GM08714 (cell line): Measurements from ENCODE around the gene NGLY1.

Source experiments
- H3K4me3 ChIP-seq: fragments of 200-500 bp; sonication (Bioruptor generic); 2 replicates; pipeline ENCODE4 v1.5.1; 2014; ENCODE audit warnings: mild to moderate bottlenecking, low read length, inconsistent platforms
- ZNF274 ChIP-seq: IDR thresholded peaks from 2 replicates; pipeline ENCODE4 v1.6.1; 2012; ENCODE audit warnings: mild to moderate bottlenecking, low read depth, low read length

The NGLY1 gene

GRCh38 chr3:25804676-25805075, 21.4 kb upstream of the NGLY1 start:
- no peak for TF ChIP-seq ZNF274
- no peak overlapping the region for H3K4me3 ChIP-seq

DNA sequence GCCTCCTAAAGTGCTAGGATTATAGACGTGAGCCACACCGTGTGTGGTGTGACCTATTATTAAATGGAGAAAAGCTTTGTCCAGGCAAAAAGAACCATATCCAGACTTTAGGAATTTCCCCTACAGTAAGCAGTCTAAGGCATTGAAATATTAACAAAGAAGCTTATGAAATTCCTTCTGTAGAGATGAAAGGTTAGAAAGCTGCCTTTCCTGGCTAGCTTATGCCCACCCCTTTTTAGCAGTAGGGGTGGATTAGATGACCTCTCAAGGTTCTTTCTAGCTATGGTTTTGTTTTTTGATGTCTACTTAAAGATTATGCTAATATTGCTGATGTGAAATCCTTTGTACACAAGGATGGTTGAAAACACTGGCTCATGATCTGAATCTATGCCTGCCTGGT, 20.6 kb upstream of the NGLY1 start:
- TF ChIP-seq ZNF274 = no peak
- no peak overlapping the region for H3K4me3 ChIP-seq

DNA sequence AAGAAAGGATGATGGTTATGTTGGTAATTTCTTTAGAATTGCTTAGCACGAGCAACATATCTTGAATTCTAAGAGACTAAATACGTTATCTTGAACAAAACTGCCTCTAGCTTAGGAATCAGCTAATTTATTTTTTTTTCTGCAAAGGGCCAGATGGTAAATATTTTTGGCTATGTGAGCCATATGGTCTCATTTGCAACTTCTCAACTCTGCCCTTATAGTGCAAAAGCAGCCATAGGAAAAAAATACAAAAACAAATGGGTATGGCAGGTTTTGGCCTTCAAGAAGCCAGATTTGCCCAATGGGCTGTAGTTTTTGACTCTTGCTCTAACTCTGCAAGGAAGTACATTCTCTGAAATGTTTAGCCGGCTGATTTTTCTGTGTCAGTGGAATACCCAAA, 18.5 kb upstream of the NGLY1 start:
- H3K4me3 ChIP-seq = no peak overlapping the region
- no peak for TF ChIP-seq ZNF274

- no peak for TF ChIP-seq ZNF274
- H3K4me3 ChIP-seq = peak within 1 kb of the TSS; percentile 93
These were observed 6.6 kb upstream of the NGLY1 start, which contains the start of gene OXSM for GRCh38 chr3:25789596-25790556. TSS of gene OXSM (plus strand) at chr3:25790090. CDS start at chr3:25791021, 931 bp downstream.

DNA sequence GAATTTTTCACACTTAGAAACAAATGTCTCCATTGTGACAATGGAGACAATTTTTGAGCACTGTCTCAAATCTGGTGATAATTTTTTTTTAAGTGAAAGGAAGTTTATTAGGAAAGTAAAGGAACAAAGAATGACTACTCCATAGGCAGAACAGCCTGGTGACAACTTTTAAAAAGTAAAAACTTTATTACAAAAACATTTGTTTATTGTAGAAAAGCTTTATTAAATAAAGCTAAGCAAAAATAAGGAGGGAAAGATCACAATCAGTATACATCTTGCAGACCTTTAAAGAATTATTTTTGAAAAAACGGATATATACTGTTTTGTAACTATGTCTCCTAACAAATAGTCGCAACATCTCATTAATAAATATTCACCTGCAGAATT, 6.0 kb upstream of the NGLY1 start:
- H3K4me3 ChIP-seq = peak overlapping the region; percentile 93
- TF ChIP-seq ZNF274 = no peak

- H3K4me3 ChIP-seq = no peak overlapping the region
- TF ChIP-seq ZNF274 = no peak
These were observed 4.4 kb upstream of the NGLY1 start for GRCh38 chr3:25787689-25788088.

GRCh38 chr3:25785826-25786225, 2.6 kb upstream of the NGLY1 start:
- TF ChIP-seq ZNF274 = no peak
- no peak overlapping the region for H3K4me3 ChIP-seq

- no peak for TF ChIP-seq ZNF274
- H3K4me3 ChIP-seq = no peak overlapping the region
These were observed 1.7 kb upstream of the NGLY1 start for GRCh38 chr3:25784971-25785370.

DNA sequence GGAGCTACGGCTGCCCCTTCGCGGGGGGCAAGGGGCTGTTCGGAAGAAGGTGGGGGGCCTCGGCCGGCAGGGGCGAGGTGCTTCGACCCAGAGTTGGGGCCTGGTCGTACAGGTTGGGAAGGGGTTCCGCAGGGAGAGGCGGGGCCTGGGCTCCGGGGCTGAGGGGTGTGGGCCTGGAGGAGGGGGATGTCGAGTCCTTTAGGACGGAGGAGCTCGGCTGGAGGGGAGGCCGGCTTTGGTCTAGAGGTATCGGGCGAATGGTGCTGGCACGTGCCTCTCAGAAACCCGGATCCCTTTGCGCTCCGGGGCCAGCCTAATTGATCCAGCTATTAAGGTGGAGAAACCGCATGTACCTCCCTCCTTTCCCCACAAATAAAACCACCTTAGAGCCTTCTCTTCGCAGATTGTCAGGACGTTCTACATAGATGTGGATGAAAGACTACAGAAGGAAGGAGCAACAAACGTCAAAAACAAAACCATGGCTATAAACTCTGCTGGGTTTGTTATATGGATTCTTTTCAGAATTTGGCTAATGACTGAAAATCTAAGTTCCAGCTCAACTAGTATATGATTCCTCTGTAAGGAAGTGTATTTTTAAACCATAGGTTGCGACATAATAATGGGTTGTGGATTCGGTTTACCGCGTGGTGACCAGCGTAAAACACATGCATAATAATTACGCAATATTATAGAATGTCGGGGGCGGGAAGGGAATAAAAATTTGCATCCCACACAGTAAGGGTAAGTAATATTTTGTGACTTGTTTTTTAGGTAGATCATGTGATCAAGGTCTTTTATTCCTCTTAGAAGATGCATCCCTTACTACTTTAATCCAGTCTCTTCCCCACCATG, 644 bp upstream of the NGLY1 start:
- TF ChIP-seq ZNF274 = no peak
- H3K4me3 ChIP-seq = peak overlapping the region; percentile 96

DNA sequence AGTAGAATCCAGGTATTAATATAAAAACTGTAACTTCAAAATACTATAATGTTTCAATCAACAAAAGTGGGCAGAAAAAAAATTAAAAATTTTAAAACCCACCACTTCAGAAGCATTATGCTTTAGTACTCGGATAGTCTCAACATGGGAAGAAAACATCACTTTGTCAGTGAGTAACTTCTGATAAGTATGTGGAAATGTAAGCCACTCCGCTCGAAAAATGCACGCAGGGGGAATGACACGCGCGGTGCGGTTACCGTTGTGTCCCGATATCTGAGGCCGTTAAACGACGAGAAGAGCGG, 656 bp downstream of the NGLY1 start:
- TF ChIP-seq ZNF274 = no peak
- peak overlapping the region; percentile 82 for H3K4me3 ChIP-seq

- H3K4me3 ChIP-seq = peak overlapping the region; percentile 82
- TF ChIP-seq ZNF274 = no peak
These were observed 1.3 kb downstream of the NGLY1 start for GRCh38 chr3:25781758-25782594.

- H3K4me3 ChIP-seq = peak overlapping the region; percentile 82; the same call in 1 of the 2 replicates
- TF ChIP-seq ZNF274 = no peak
These were observed 2.0 kb downstream of the NGLY1 start for GRCh38 chr3:25781145-25781757.

- TF ChIP-seq ZNF274 = no peak
- H3K4me3 ChIP-seq = peak overlapping the region; percentile 35; the same call in 1 of the 2 replicates
These were observed 2.6 kb downstream of the NGLY1 start for GRCh38 chr3:25780618-25781017.
